Right ventricle myocardium inferior (tissue), 1 donor: ENCODE results near the gene HBS1L. TPM values are rescaled to one million over a fixed set of nuclear protein-coding genes. Genes with fewer than 3 reads are reported as not detected.
A peak's percentile ranks its signal among the peaks of the same experiment; 100 is the strongest.

Experiments
- ATAC-seq: fragments of 200-7000 bp; cut with Tn5 transposase; one replicate; pipeline ENCODE4 v1.9.1; 2020; ENCODE audit warnings: mild to moderate bottlenecking, moderate library complexity
- DNase-seq: peaks from one replicate; pipeline ENCODE4 v3.0.0; 2021; ENCODE audit errors: missing footprints
- intact Hi-C: fragments of 100-400 bp; cut with DNase I; formaldehyde crosslinking; loops from one replicate; pipeline ENCODE4 v1.11.0; 2022
- long read RNA-seq: library from polyadenylated mRNA; unstranded; transcript quantifications from one replicate; pipeline ENCODE4 v2.0.0, GENCODE V29; 2021
- total RNA-seq: library from RNA; stranded (reverse); fragmentation: NEBNext Ultra II Directional; extraction: Animal tissue kit (Norgen Biotek cat#: 25700); gene quantifications from one replicate; pipeline ENCODE4 v1.2.1, GENCODE V29; 2021
- donor health status: DM: no; HTN: yes; CAD: no; lungs with severe emphysema.

The HBS1L gene
- total RNA-seq: 95.1 TPM
- long read RNA-seq, full-length matches to known transcripts: 60 of 63 reads
- long read RNA-seq, partial matches to known transcripts: 1 of 63 reads
- long read RNA-seq, other reads (novel, unspliced or antisense): 2 of 63 reads

DNA sequence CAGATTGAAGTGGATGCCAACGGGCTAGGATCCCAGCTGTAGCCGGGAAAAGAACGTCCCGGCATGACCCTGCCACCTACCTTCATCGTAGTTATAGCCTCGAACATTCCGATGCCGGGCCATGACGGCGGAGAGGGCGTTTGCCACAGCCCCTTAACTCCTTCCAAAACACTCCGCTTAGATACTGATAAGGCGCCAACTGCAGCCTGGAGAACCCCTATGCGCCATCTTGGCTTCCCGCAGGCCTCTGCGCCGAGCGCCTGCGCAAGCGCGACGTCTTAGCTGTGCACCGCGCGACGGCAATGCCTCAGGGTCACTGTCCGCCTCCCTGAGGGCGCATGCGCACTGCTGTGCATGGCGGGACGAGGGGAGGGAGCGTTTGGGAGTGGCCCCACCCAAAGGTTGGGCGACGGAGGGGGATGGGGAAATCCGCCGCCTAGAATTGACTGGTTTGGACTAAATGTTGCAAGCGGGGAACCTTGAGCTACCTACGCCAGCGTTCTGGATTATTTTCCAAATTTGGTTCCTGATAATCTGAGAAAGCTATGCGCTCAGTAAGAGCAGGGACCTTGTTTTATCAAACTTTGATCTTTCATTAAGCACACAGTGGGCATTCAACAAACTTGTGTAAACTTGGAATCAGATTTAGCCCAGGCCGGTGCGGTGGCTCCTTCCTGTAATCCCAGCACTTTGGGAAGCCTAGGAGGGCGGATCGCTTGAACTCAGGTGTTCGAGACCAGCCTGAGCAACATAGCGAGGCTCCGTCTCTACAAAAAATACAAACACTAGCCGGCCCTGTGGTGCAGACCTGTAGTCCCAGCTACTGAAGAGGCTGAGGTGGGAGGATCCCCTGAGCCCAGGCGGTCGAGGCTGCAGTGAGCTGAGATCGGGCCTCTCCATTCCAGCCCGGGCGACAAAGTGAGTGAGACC is at the start of gene HBS1L:
HBS1L (minus strand) TSS at position 254 of the 930 bp plus-strand sequence; CDS start at position 123, 131 bp downstream.
- peak; percentile 100 for ATAC-seq
- intact Hi-C loops: no loop called here

DNA sequence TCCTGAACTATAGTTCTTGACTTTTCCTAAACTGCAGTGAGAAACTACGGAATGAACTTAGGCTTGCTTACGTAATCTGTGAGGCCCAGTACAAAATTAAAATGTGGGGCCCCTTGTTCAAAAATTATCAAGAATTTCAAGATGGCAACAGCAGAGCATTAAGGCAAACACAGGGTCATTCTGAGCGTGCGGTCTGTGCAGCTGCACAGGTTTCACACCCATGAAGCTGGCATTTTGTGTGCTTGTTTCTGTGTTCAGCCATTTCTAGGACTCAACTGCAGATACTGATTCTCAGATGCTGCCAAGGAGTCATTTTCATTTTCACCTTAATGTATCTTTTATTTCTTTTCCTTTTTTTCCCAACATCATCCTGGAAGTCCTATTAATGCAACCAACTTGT is 49.6 kb upstream of the HBS1L start:
- ATAC-seq: no peak
- no peak for DNase-seq
- intact Hi-C loops: no loop called here

More for the DNA sequence above, at the start of gene HBS1L:
- peak; percentile 99 for DNase-seq

- intact Hi-C loops: no loop called here
- no peak for ATAC-seq
- no peak for DNase-seq
Observed at GRCh38 chr6:135102191-135102590, 47.6 kb upstream of the HBS1L start.

DNA sequence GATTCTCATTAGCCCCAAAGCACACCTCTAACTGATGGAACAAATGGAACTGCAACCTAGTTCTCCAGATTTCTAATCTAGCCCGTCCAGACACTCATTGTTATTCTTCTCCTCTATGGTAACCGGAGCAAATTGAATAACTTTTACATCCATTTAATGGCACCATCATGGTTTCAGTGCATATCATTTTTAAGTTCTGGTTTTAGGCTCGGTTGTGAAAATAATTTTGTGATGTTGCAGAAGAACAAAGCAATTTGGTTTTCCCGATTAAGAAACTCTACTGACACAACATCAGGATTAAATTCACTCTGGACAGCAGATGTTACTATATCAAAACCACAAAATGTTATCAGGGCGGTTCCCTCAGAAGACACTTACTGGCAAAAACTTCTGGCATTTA is 42.5 kb upstream of the HBS1L start:
- DNase-seq (no peak), ATAC-seq (no peak)
- intact Hi-C loops: no loop called here

- intact Hi-C loops: no loop called here
- DNase-seq (no peak), ATAC-seq (no peak)
Observed at GRCh38 chr6:135096403-135097130, 41.9 kb upstream of the HBS1L start.

DNA sequence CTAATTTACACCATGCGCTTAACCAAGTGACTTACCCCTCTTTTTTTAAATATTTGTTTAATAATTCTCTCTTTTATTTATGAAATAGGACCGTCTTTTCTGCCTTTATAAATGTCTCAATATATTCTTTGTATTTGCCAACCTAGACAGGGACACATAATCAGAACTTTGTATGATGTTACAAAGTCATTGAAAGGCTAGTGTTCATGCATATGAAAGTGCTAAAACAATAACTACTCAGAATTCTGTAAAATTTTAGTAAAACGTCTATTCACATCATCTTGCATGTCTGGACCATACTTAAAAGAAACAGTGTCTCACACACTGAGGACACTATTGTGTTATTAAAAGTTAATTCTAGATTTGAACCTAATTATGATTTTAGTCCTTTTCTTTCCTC is 41.1 kb upstream of the HBS1L start:
- no peak for DNase-seq
- no peak for ATAC-seq
- intact Hi-C loops: no loop called here

GRCh38 chr6:135094403-135094821 is 39.8 kb upstream of the HBS1L start:
- ATAC-seq (no peak), DNase-seq (no peak)
- intact Hi-C loops: no loop called here

- ATAC-seq: no peak
Observed at GRCh38 chr6:135093578-135093977, 39.0 kb upstream of the HBS1L start.

DNA sequence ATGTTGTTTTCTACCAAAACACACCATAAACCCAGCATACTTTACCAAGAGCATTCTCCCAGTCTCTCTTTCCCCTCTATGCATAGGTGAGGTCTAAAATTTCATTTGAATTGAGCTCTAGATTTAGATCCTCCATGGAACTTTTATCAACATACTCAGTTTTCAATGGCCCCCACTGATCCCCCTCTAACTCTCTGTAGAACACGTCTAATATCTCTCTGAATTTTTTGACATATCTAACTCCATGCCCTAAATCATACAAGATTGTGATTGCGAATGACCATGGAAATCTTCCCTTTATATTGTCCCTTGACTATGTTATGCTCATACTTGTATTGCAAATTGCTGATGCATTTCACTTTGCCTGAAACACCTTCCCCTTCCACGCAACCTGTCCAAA is 38.1 kb upstream of the HBS1L start:
- DNase-seq (no peak), ATAC-seq (no peak)
- intact Hi-C loops: no loop called here

More at GRCh38 chr6:135093578-135093977, 39.0 kb upstream of the HBS1L start:
- no peak for DNase-seq
- intact Hi-C loops: no loop called here

GRCh38 chr6:135090819-135091218 is 36.2 kb upstream of the HBS1L start:
- intact Hi-C loops: no loop called here
- no peak for DNase-seq
- ATAC-seq: no peak

- no peak for DNase-seq
- ATAC-seq: no peak
- intact Hi-C loops: no loop called here
Observed at GRCh38 chr6:135089901-135090300, 35.3 kb upstream of the HBS1L start.

GRCh38 chr6:135088818-135089809 is 34.5 kb upstream of the HBS1L start:
- ATAC-seq: no peak
- intact Hi-C loops: no loop called here

DNA sequence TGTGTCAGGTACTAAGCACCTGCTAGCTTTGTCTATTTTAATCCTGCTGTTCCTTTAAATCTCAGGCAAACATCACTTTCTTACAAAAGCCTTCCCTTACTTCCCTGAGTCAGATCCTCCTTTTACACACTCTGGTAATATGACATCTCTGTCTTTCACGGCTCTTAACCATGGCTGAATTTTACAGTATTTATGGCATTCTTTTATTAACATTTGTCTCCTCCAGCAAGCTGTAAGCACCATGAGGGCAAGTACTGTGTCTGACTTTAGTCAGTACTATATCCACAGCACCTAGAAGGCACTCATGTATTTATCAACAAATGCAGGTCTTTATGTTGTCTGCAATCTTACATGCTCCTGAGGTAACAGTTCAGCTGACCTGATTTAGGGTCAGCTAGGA is 33.7 kb upstream of the HBS1L start:
- DNase-seq: no peak
- ATAC-seq: no peak
- intact Hi-C loops: no loop called here

More at GRCh38 chr6:135088818-135089809, 34.5 kb upstream of the HBS1L start:
- no peak for DNase-seq

- DNase-seq (no peak), ATAC-seq (no peak)
- intact Hi-C loops: no loop called here
Observed at GRCh38 chr6:135087803-135088202, 33.2 kb upstream of the HBS1L start.

- no peak for ATAC-seq
- intact Hi-C loops: no loop called here
- DNase-seq: no peak
Observed at GRCh38 chr6:135087403-135087802, 32.8 kb upstream of the HBS1L start.

DNA sequence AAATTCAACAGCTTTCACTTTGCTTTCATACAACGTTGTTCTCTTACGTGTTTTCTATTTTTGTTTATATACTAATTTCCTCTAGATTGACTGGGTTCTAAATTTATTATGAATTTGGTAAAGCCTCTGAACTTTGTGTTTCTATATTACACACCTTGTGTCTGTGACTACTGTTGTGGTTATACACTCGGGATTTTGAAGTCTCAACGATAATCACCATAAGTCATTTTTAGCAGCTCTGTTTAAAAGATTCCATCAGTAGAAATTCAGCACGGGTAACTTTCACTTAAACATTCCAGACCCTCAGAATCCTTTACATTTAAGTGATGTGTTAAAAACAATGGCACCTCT is 31.8 kb upstream of the HBS1L start:
- ATAC-seq: no peak

DNA sequence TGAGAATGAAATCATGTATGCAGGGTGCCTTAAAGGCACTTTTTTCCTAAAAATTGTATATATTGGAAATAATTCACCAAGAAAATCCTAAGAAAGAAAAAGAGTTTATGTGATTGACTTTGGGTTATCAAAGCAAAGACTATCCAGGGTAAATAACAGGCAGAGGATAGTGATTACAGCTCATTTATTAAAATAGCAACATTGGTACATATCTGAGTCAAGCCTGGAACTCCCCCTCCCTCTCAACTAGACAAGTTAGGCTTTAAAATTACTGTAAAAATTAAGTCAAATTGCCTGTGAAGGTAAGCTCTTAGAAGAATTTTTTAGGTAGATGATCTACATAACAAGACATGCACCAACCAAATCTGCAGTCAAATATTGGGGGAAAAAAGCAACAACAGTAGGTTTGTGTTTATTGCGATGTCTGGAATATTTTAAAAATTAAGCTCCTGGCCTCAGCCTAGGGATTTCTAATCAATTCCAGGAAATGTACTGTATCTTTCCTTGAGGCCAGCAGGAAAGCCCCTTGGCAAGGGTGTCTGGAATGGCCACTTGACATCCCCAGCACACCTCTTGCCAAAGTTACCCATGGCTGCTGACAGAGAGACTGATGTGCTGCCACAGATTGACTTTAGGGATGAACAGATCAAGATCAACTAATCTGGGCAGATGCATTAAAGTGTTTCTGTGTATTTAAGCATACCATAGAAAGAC is 31.2 kb upstream of the HBS1L start:
- DNase-seq: no peak
- no peak for ATAC-seq
- intact Hi-C loops: no loop called here

More for the DNA sequence above, 31.8 kb upstream of the HBS1L start:
- no peak for DNase-seq
- intact Hi-C loops: no loop called here

DNA sequence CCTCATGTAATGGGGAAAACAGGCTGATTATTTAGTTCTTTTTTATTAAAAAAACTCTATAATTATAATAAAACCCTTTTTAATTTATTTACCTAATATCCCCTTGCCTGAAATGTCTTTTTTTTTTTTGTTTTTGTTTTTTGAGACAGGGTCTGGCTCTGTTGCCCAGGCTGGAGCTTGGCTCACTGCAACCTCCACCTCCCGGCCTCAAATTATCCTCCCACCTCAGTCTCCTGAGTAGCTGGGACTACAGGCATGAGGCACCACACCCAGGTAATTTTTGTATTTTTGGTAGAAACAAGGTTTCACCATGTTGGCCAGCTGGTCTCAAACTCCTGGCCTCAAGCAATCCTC is 30.3 kb upstream of the HBS1L start:
- DNase-seq (no peak), ATAC-seq (no peak)
- intact Hi-C loops: no loop called here
